SK-N-SH (cell line): ENCODE measurements around the gene DSCAML1.

Experiments
- CTCF ChIP-seq: fragments of 200-600 bp; sonication (generic); IDR thresholded peaks from 2 replicates; pipeline ENCODE4 v1.6.1; 2017; ENCODE audit warnings: antibody characterized with exemption, mild to moderate bottlenecking, moderate library complexity
- MAX ChIP-seq: IDR thresholded peaks from 2 replicates; pipeline ENCODE4 v1.4.0; 2012; ENCODE audit warnings: low read depth
- MEF2A ChIP-seq: IDR thresholded peaks from 2 replicates; pipeline ENCODE4 v1.4.0; 2012; ENCODE audit warnings: low read depth, borderline replicate concordance

- TF ChIP-seq MAX: no peak
- no peak for TF ChIP-seq CTCF
- TF ChIP-seq MEF2A: no peak
Measured at GRCh38 chr11:117782101-117782500, 14.9 kb downstream of the DSCAML1 start.
